ENCODE data around the gene TSC22D2. TPM values are rescaled to one million over a fixed set of nuclear protein-coding genes. Genes with fewer than 3 reads are reported as not detected.
A peak's percentile ranks its signal among the peaks of the same experiment; 100 is the strongest.

The TSC22D2 gene
- polyA plus RNA-seq (2012; ENCODE audit: insufficient read depth, insufficient read length): 5.8 TPM

- peak; percentile 85 for DNase-seq (ENCODE audit: low read depth, low spot score)
- H3K4me3 ChIP-seq (ENCODE audit: low read length): peak within 1 kb of the TSS; percentile 73
Observed at GRCh38 chr3:150408221-150409124, at the start of gene TSC22D2. Gene TSC22D2 (plus strand): TSS chr3:150408298. CDS start chr3:150409351, 1,053 bp downstream.

- H3K4me3 ChIP-seq (ENCODE audit: low read length): no peak overlapping the region
- no peak for DNase-seq (ENCODE audit: low read depth, low spot score)
Observed at GRCh38 chr3:150359381-150359780, 48.7 kb upstream of the TSC22D2 start.

GRCh38 chr3:150360966-150361365, 47.1 kb upstream of the TSC22D2 start:
- DNase-seq (ENCODE audit: low read depth, low spot score): no peak
- no peak overlapping the region for H3K4me3 ChIP-seq (ENCODE audit: low read length)

GRCh38 chr3:150362515-150363302, 45.4 kb upstream of the TSC22D2 start:
- no peak for DNase-seq (ENCODE audit: low read depth, low spot score)

GRCh38 chr3:150363420-150363819, 44.7 kb upstream of the TSC22D2 start:
- no peak for DNase-seq (ENCODE audit: low read depth, low spot score)
- no peak overlapping the region for H3K4me3 ChIP-seq (ENCODE audit: low read length)

More at GRCh38 chr3:150362515-150363302, 45.4 kb upstream of the TSC22D2 start:
- no peak overlapping the region for H3K4me3 ChIP-seq (ENCODE audit: low read length)

GRCh38 chr3:150365132-150365604, 42.9 kb upstream of the TSC22D2 start:
- no peak for DNase-seq (ENCODE audit: low read depth, low spot score)
- H3K4me3 ChIP-seq (ENCODE audit: low read length): no peak overlapping the region

GRCh38 chr3:150367757-150368156, 40.3 kb upstream of the TSC22D2 start:
- no peak for DNase-seq (ENCODE audit: low read depth, low spot score)

GRCh38 chr3:150370122-150370602, 37.9 kb upstream of the TSC22D2 start:
- no peak overlapping the region for H3K4me3 ChIP-seq (ENCODE audit: low read length)
- no peak for DNase-seq (ENCODE audit: low read depth, low spot score)

More at GRCh38 chr3:150367757-150368156, 40.3 kb upstream of the TSC22D2 start:
- no peak overlapping the region for H3K4me3 ChIP-seq (ENCODE audit: low read length)

GRCh38 chr3:150370999-150371398, 37.1 kb upstream of the TSC22D2 start:
- no peak overlapping the region for H3K4me3 ChIP-seq (ENCODE audit: low read length)
- no peak for DNase-seq (ENCODE audit: low read depth, low spot score)

- no peak overlapping the region for H3K4me3 ChIP-seq (ENCODE audit: low read length)
- no peak for DNase-seq (ENCODE audit: low read depth, low spot score)
Observed at GRCh38 chr3:150371741-150372254, 36.3 kb upstream of the TSC22D2 start.

- no peak for DNase-seq (ENCODE audit: low read depth, low spot score)
Observed at GRCh38 chr3:150372320-150372719, 35.8 kb upstream of the TSC22D2 start.

GRCh38 chr3:150372722-150373121, 35.4 kb upstream of the TSC22D2 start:
- no peak for DNase-seq (ENCODE audit: low read depth, low spot score)
- no peak overlapping the region for H3K4me3 ChIP-seq (ENCODE audit: low read length)

More at GRCh38 chr3:150372320-150372719, 35.8 kb upstream of the TSC22D2 start:
- no peak overlapping the region for H3K4me3 ChIP-seq (ENCODE audit: low read length)

- no peak for DNase-seq (ENCODE audit: low read depth, low spot score)
Observed at GRCh38 chr3:150373234-150373875, 34.7 kb upstream of the TSC22D2 start.

GRCh38 chr3:150374975-150375374, 33.1 kb upstream of the TSC22D2 start:
- no peak for DNase-seq (ENCODE audit: low read depth, low spot score)
- H3K4me3 ChIP-seq (ENCODE audit: low read length): no peak overlapping the region

More at GRCh38 chr3:150373234-150373875, 34.7 kb upstream of the TSC22D2 start:
- no peak overlapping the region for H3K4me3 ChIP-seq (ENCODE audit: low read length)

GRCh38 chr3:150376001-150376848, 31.9 kb upstream of the TSC22D2 start:
- DNase-seq (ENCODE audit: low read depth, low spot score): no peak
- no peak overlapping the region for H3K4me3 ChIP-seq (ENCODE audit: low read length)

- no peak for DNase-seq (ENCODE audit: low read depth, low spot score)
- H3K4me3 ChIP-seq (ENCODE audit: low read length): no peak overlapping the region
Observed at GRCh38 chr3:150377601-150378300, 30.3 kb upstream of the TSC22D2 start.

- no peak for DNase-seq (ENCODE audit: low read depth, low spot score)
- H3K4me3 ChIP-seq (ENCODE audit: low read length): no peak overlapping the region
Observed at GRCh38 chr3:150378301-150378748, 29.8 kb upstream of the TSC22D2 start.
